Trophoblast cell (in vitro differentiated cells and primary cell): ENCODE data around the gene PPM1N.

Source experiments
- DNase-seq, 2 donors: peaks; one replicate each; pipeline ENCODE4 v3.0.0-alpha.2; 2016
- H2AFZ ChIP-seq: 2 replicates; pipeline ENCODE4 v1.6.1; 2013; ENCODE audit warnings: low read length, moderate library complexity, mild to moderate bottlenecking; ENCODE audit not compliant: insufficient read depth, poor library complexity
- H2AK5ac ChIP-seq: 2 replicates; pipeline ENCODE4 v1.6.1; 2013; ENCODE audit warnings: mild to moderate bottlenecking, low read length
- H2BK120ac ChIP-seq: 2 replicates; pipeline ENCODE4 v1.6.1; 2013; ENCODE audit warnings: low read length, mild to moderate bottlenecking, moderate library complexity; ENCODE audit not compliant: insufficient read depth, poor library complexity
- H2BK12ac ChIP-seq: 2 replicates; pipeline ENCODE4 v1.6.1; 2013; ENCODE audit warnings: mild to moderate bottlenecking, low read length, moderate library complexity
- H2BK5ac ChIP-seq: 2 replicates; pipeline ENCODE4 v1.6.1; 2013; ENCODE audit warnings: low read length, low read depth, moderate library complexity, mild to moderate bottlenecking; ENCODE audit not compliant: poor library complexity
- H3K14ac ChIP-seq: 2 replicates; pipeline ENCODE4 v1.6.1; 2013; ENCODE audit warnings: mild to moderate bottlenecking, low read length
- H3K18ac ChIP-seq: 2 replicates; pipeline ENCODE4 v1.6.1; 2013; ENCODE audit warnings: mild to moderate bottlenecking, low read length
- H3K23ac ChIP-seq: 2 replicates; pipeline ENCODE4 v1.6.1; 2013; ENCODE audit warnings: low read length
- H3K27ac ChIP-seq: 2 replicates; pipeline ENCODE4 v1.5.1; 2013; ENCODE audit warnings: low read depth, mild to moderate bottlenecking, inconsistent platforms, low read length, moderate library complexity
- H3K27me3 ChIP-seq: 2 replicates; pipeline ENCODE4 v1.6.1; 2013; ENCODE audit warnings: inconsistent platforms, mild to moderate bottlenecking, low read length, moderate library complexity; ENCODE audit not compliant: insufficient read depth
- H3K36me3 ChIP-seq, 2 experiments: 1 replicate in 1 of 2; 2 replicates in 1 of 2; pipeline ENCODE4 v1.6.1; 2013; ENCODE audit warnings: low read length in 2 of 2, mild to moderate bottlenecking in 2 of 2, moderate library complexity in 1 of 2; ENCODE audit not compliant: insufficient read depth in 2 of 2, control insufficient read depth in 1 of 2
- H3K4ac ChIP-seq: 2 replicates; pipeline ENCODE4 v1.6.1; 2013; ENCODE audit warnings: low read depth, mild to moderate bottlenecking, low read length, moderate library complexity
- H3K4me1 ChIP-seq, 2 experiments: 1 replicate in 1 of 2; 2 replicates in 1 of 2; pipeline ENCODE4 v1.6.1; 2013; ENCODE audit warnings: low read length in 2 of 2, mild to moderate bottlenecking in 2 of 2, moderate library complexity in 1 of 2; ENCODE audit not compliant: insufficient read depth in 2 of 2, control insufficient read depth in 1 of 2
- H3K4me2 ChIP-seq: 2 replicates; pipeline ENCODE4 v1.6.1; 2013; ENCODE audit warnings: inconsistent platforms, mild to moderate bottlenecking, low read length, moderate library complexity
- H3K4me3 ChIP-seq: 2 replicates; pipeline ENCODE4 v1.5.1; 2013; ENCODE audit warnings: mild to moderate bottlenecking, low read depth, low read length, inconsistent platforms
- H3K79me1 ChIP-seq: one replicate; pipeline ENCODE4 v1.6.1; 2013; ENCODE audit warnings: low read length
- H3K79me2 ChIP-seq: 2 replicates; pipeline ENCODE4 v1.6.1; 2013; ENCODE audit warnings: low read length, mild to moderate bottlenecking; ENCODE audit not compliant: control insufficient read depth, insufficient read depth, poor library complexity
- H3K9ac ChIP-seq: 2 replicates; pipeline ENCODE4 v1.6.1; 2013; ENCODE audit warnings: mild to moderate bottlenecking, low read length
- H3K9me3 ChIP-seq: 2 replicates; pipeline ENCODE4 v1.6.1; 2013; ENCODE audit warnings: low read depth, mild to moderate bottlenecking, control low read depth, inconsistent platforms, low read length; ENCODE audit not compliant: insufficient read depth
- H4K12ac ChIP-seq: 2 replicates; pipeline ENCODE4 v1.6.1; 2013; ENCODE audit warnings: low read depth, mild to moderate bottlenecking, low read length, moderate library complexity
- H4K8ac ChIP-seq: 2 replicates; pipeline ENCODE4 v1.6.1; 2013; ENCODE audit warnings: low read depth, mild to moderate bottlenecking, low read length, moderate library complexity
- H4K91ac ChIP-seq: one replicate; pipeline ENCODE4 v1.6.1; 2013; ENCODE audit warnings: low read depth, mild to moderate bottlenecking, low read length, moderate library complexity
- WGBS: extraction: QIAGEN DNeasy Blood & Tissue Kit; methylation state at CpG from one replicate; pipeline ENCODE4 v1.1.7; 2013; ENCODE audit warnings: missing lambda C conversion rate; ENCODE audit not compliant: insufficient read length, insufficient coverage; ENCODE audit errors: extremely low coverage; 5-methylcytosine and 5-hydroxymethylcytosine counted together

The PPM1N gene

DNA sequence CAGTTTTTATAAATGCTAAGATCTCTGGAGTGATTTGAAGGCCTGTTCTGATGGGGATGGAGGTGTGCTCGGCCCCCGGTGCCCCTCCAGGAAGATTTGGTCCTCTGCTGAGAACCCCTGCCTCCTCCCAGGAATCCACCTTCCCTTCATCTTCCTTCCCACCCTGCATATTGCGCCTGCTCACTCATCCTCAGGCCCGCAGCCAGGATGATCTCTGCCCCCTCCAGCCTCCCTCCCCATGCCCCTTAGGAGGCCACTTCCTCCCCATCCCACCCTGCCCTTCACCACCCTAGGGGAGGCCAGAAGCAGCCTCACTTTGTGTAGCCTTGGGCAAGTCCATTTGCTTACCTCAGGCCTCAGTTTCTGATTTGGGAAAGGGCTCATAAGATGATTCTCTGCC, 28.7 kb downstream of the PPM1N start:
- Histone ChIP-seq H3K27ac (no peak overlapping the region), H3K4me3 (no peak overlapping the region), H2BK120ac (no peak overlapping the region), H3K27me3 (no peaks in the 10 kb centered on the region), H4K12ac (no peak overlapping the region), H2BK12ac (no peak overlapping the region), H2AK5ac (no peak overlapping the region), H3K4me1 (peaks cover 5 to 18% of the 10 kb centered on the region in 2 experiments), H3K9me3 (peaks cover 4% of the 10 kb centered on the region), H3K18ac (no peak overlapping the region), H4K8ac (no peak overlapping the region), H4K91ac (no peak overlapping the region), H3K79me2 (no peaks in the 10 kb centered on the region), H3K14ac (no peak overlapping the region), H3K23ac (no peak overlapping the region), H3K4ac (no peak overlapping the region), H2AFZ (no peak overlapping the region), H3K79me1 (peaks cover 3% of the 10 kb centered on the region), H3K36me3 (peaks cover 50 to 51% of the 10 kb centered on the region in 2 experiments), H3K9ac (no peak overlapping the region), H2BK5ac (no peak overlapping the region), H3K4me2 (no peak overlapping the region)
- no CpG with 5 or more reads among the region's 4 CpGs for WGBS
- no peak for DNase-seq

DNA sequence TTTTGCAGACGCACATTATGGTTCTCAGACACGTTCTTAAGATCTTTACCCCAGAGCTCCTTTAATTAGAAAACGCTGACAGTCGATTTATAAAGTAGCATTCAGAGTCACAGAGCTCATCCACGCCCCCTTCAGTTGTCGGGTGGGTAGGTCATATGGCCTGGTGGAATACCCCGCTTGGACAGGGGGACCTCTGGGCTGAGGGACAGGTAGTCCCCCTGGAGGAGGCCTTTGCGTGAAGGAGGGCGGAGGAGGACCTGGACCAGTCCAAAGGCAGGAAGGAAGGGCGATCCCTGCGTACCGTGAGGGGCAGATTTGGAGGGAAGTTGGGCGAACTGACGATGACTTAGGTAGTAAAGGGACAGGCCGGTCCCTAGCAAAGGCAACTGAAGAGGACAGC, 29.5 kb downstream of the PPM1N start:
- Histone ChIP-seq H3K79me2 (no peaks in the 10 kb centered on the region), H2BK120ac (no peak overlapping the region), H2BK12ac (no peak overlapping the region), H3K79me1 (peaks cover 3% of the 10 kb centered on the region), H3K27ac (peak overlapping the region; percentile 22), H2BK5ac (peak overlapping the region; percentile 31), H3K27me3 (no peaks in the 10 kb centered on the region), H3K36me3 (peaks cover 44% of the 10 kb centered on the region in 2 experiments), H3K4me3 (no peak overlapping the region), H3K9me3 (peaks cover 4% of the 10 kb centered on the region), H3K4me2 (peak overlapping the region; percentile 69), H3K18ac (peak overlapping the region; percentile 1), H3K14ac (peak overlapping the region; percentile 57), H4K12ac (peak overlapping the region; percentile 4), H2AFZ (no peak overlapping the region), H3K4ac (no peak overlapping the region), H4K91ac (no peak overlapping the region), H3K23ac (no peak overlapping the region), H3K9ac (no peak overlapping the region), H4K8ac (peak overlapping the region; percentile 5), H3K4me1 (peaks cover 5 to 18% of the 10 kb centered on the region in 2 experiments), H2AK5ac (no peak overlapping the region)
- DNase-seq: no peak
- no CpG with 5 or more reads among the region's 15 CpGs for WGBS

DNA sequence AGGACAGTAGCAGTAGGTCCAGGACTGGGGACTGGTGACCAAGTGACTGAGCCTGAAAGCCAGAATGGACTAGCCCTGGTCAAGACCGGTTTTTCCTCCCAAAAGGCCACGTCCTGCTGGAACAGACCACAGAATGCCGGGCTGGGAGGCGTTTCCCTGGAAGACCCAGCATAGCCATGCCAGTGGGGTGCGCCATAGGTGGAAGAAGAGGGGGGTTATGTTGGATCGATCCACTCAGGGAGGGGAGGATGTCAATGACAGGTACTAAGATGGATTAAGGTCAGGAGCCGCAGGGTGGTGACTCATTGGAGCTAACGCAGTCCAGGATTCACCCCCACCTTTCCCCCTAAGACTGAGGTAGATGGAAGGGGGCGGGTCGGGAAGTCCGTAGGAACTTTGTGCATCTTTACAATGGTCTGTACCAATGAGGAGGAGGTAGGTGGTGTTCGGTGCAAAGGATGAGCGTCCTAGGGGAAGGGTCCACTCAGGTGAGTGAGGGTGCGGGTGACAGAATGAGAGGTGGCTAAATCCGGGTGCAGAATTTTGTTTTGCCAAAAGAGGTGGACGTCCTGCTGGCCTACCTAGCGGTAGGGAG, 30.0 kb downstream of the PPM1N start:
- Histone ChIP-seq H2BK12ac (no peak overlapping the region), H3K79me1 (peaks cover 3% of the 10 kb centered on the region), H3K27ac (peak overlapping the region; percentile 22), H3K9me3 (peaks cover 4% of the 10 kb centered on the region), H2BK5ac (peak overlapping the region; percentile 31), H3K27me3 (no peaks in the 10 kb centered on the region), H3K79me2 (no peaks in the 10 kb centered on the region), H3K4ac (no peak overlapping the region), H3K4me1 (peaks cover 5 to 18% of the 10 kb centered on the region in 2 experiments), H3K14ac (no peak overlapping the region), H4K91ac (no peak overlapping the region), H3K18ac (peak overlapping the region; percentile 1), H3K4me2 (peak overlapping the region; percentile 69), H4K12ac (peak overlapping the region; percentile 4), H3K23ac (no peak overlapping the region), H3K9ac (no peak overlapping the region), H4K8ac (peak overlapping the region; percentile 5), H2AK5ac (no peak overlapping the region), H2BK120ac (no peak overlapping the region), H3K36me3 (peaks cover 39 to 41% of the 10 kb centered on the region in 2 experiments), H3K4me3 (no peak overlapping the region), H2AFZ (no peak overlapping the region)
- no CpG with 5 or more reads among the region's 17 CpGs for WGBS
- DNase-seq: peak; percentile 77 to 82

DNA sequence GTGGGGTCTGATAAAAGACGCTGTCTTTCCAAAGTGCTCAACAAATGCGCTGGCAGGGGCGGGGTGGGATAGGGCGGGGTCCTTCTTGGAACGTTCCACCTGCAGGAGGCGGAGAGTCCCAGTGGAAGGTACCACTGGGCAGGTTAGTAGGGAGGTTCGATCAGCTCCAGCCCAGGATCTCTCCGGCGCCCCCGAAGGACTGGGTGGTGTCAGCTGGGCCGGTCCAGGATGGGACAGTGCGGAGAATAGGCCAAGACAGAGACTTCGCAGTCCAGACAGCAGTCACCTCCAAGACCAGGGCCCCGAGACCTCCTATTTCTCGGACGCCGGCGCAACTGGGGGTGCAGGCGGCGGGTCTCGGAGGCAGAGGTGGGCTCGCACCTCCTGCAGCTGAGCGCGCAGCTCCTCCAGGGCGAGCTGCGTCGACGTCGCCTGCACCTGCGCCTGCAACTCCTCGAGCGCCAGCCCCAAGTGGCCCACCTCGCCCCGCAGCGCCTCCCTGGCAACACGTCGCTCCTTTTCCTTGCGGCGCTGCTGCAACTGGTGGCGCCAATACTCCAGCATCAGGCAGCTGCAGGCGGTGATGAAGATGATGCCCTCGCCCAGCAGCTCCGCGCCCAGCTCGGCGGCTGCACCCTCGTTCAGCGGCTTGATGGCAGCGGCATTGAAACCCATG, 30.6 kb downstream of the PPM1N start:
- H3K79me2 ChIP-seq: no peaks in the 10 kb centered on the region
- no CpG with 5 or more reads among the region's 49 CpGs for WGBS

More for the DNA sequence above, 30.6 kb downstream of the PPM1N start:
- Histone ChIP-seq H3K14ac (no peak overlapping the region), H3K4me3 (peak overlapping the region; percentile 1), H3K27ac (no peak overlapping the region), H4K91ac (no peak overlapping the region), H2AK5ac (no peak overlapping the region), H3K9me3 (peaks cover 4% of the 10 kb centered on the region), H3K36me3 (peaks cover 33 to 35% of the 10 kb centered on the region in 2 experiments), H2BK5ac (no peak overlapping the region), H4K12ac (no peak overlapping the region), H3K18ac (no peak overlapping the region), H2AFZ (no peak overlapping the region), H3K4ac (no peak overlapping the region), H2BK120ac (no peak overlapping the region), H4K8ac (no peak overlapping the region), H3K9ac (no peak overlapping the region), H3K79me1 (peaks cover 3% of the 10 kb centered on the region), H3K4me2 (peak overlapping the region; percentile 69), H3K23ac (no peak overlapping the region), H2BK12ac (no peak overlapping the region), H3K27me3 (no peaks in the 10 kb centered on the region), H3K4me1 (peaks cover 5 to 18% of the 10 kb centered on the region in 2 experiments)
- peak; percentile 66 to 71 for DNase-seq
